CD4-positive, alpha-beta T cell treated with Interleukin-4 for 4 hours (primary cell): ENCODE measurements around the gene PSMD9.
A peak's percentile ranks its signal among the peaks of the same experiment; 100 is the strongest.
"Not testable (repeated sequence)": the region's sequence is repeated elsewhere in the genome, so short reads cannot be mapped to it uniquely, and the experiment has no call there.

Experiments used
- DNase-seq: peaks from one replicate; pipeline ENCODE4 v3.0.0-alpha.2; 2020

Gene PSMD9, protein sequence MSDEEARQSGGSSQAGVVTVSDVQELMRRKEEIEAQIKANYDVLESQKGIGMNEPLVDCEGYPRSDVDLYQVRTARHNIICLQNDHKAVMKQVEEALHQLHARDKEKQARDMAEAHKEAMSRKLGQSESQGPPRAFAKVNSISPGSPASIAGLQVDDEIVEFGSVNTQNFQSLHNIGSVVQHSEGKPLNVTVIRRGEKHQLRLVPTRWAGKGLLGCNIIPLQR

DNA sequence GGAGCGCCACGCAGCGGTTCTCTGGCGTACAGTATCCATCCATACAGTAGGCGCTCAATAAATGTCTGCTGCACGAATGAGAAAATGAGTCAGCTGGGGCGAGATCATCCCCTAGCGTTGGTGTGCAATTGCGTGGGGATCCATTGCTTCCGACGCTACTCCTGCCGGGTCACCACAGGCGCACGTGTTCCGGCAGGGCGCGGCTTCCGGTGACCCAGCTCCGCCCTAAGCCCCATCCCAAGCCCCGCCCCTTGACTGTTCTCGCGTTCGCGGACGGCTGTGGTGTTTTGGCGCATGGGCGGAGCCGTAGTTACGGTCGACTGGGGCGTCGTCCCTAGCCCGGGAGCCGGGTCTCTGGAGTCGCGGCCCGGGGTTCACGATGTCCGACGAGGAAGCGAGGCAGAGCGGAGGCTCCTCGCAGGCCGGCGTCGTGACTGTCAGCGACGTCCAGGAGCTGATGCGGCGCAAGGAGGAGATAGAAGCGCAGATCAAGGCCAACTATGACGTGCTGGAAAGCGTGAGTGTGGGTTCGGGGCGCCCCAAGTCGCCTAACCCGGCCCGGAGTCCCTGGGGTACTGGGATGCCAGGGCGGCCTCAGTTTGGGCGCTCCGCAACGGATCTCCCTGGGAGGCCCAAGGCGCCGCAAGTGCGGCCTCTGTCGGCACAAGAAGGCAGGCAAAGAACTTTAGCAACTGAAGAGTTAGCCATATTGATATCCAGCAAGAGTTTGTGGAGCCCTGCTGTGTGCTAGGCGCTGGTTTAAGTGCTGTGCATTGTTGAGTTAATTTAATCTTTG is at the start of gene PSMD9:
Gene PSMD9, plus strand, starts transcription at position 313 of the 796 bp plus-strand sequence. Its CDS starts 67 bp downstream, at position 380.
- DNase-seq, result peak; percentile 98

DNA sequence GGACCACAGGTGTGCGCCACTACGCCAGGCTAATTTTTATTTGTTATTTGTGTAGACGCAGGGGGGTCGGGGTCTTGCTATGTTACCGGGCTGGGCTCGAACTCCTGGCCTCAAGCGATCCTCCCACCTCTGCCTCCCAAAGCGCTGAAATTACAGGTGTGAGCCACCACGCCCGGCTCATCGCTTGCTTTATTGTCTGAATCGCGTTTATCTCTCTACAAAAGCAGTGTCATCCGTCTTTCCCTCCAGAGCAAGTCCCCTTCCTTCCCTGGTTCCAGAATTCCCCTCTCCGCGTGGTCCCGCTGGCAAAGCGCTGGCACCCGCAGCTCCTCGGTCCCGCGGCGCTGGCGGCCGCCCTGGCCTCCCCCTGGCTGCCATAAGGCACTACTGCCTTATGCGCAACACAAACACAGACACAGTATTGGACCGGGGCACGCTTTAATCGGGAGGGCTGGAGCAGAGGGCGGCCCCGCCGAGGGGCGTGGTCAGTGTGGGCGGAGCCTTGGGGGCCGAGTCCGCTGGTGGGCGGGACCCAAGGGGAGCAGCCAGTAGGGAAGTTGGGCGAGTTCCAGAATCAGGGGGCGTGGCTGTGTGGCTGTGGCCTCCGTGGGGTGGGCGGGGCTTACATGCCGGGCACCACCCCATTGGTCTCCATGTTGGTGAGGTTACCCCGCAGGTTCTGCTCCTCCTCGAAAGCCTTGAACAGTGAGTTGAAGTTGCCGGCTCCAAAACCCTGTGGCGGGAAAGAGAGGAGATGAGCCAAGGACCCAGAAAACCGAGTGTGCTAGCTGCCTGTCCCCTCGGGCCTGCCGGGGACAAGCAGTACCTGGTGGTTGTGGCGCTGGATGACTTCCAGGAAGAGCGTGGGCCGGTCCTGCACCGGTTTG is 49.2 kb upstream of the PSMD9 start:
- DNase-seq, result peak; percentile 98

GRCh38 chr12:121839993-121840761 is 48.4 kb upstream of the PSMD9 start:
- DNase-seq, result no peak

GRCh38 chr12:121843236-121843982 is 45.2 kb upstream of the PSMD9 start:
- DNase-seq, result no peak

GRCh38 chr12:121845701-121846100 is 42.9 kb upstream of the PSMD9 start:
- DNase-seq, result no peak

GRCh38 chr12:121849211-121849610 is 39.4 kb upstream of the PSMD9 start:
- no peak for DNase-seq

DNA sequence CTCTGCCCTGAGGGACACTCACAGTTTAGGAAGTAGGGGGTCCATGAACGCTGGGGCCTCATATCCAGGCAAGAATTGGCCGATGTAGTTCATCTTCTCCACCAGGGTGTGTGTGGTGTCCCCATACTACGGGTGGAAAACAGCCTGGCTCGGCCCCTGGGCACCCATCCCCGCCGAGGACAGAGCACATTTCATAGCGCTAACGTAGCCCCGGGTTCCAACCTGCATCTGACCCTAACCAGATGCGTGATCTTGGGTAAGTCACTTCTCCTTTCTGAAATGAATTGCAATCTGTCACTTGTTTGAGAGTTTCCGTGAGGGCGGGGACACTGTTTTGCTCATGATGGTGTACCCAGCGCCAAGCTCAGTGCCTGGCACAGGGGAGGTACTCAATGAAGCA is 38.9 kb upstream of the PSMD9 start:
- no peak for DNase-seq

GRCh38 chr12:121852392-121852791 is 36.2 kb upstream of the PSMD9 start:
- DNase-seq, result not testable (repeated sequence)

DNA sequence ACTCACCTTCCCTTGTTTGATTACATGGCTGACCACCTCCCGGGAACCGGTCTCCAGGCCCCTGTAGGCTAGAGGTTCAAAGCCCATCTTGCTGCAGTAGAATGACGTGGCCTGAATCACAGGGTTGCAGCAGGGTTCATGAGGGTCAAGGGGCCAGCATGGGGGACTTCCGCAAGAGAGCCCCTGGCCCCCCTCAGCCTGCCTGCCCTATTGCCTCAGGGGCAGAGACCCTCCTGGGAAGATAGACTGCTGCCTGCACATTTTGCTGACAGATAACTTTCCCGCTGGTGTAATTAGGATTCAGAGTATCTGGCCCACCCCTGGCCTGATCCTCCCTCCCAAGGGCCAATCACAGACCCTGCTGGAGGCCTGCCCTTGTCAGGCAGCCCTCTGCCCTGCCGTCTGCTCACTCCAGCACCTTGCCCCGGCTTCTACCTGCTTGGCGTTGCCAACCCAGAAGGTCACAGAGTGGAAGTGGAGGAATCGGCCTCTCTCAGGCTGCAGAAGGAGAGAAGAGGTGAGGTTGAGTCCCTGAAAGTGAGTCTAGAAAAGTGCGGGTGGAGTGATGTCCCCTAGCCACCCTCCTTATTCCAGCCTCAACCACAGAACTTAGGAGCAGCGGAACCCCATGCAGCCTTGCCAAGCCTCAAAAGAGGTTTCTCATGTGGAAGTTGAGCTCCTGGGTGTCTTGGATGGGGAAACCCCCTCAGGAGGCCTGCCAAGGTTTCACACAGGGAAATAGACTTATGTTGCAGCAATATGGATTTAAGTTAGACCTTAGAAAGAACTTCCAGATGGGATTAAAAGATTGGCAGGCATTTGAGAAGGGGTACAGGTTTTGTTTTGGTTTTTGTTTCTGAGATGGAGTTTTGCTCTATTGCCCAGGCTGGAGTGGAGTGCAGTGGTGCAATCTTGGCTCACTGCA is 31.0 kb upstream of the PSMD9 start:
- DNase-seq, result no peak

- DNase-seq, result no peak
Observed at GRCh38 chr12:121858318-121858661, 30.3 kb upstream of the PSMD9 start.

DNA sequence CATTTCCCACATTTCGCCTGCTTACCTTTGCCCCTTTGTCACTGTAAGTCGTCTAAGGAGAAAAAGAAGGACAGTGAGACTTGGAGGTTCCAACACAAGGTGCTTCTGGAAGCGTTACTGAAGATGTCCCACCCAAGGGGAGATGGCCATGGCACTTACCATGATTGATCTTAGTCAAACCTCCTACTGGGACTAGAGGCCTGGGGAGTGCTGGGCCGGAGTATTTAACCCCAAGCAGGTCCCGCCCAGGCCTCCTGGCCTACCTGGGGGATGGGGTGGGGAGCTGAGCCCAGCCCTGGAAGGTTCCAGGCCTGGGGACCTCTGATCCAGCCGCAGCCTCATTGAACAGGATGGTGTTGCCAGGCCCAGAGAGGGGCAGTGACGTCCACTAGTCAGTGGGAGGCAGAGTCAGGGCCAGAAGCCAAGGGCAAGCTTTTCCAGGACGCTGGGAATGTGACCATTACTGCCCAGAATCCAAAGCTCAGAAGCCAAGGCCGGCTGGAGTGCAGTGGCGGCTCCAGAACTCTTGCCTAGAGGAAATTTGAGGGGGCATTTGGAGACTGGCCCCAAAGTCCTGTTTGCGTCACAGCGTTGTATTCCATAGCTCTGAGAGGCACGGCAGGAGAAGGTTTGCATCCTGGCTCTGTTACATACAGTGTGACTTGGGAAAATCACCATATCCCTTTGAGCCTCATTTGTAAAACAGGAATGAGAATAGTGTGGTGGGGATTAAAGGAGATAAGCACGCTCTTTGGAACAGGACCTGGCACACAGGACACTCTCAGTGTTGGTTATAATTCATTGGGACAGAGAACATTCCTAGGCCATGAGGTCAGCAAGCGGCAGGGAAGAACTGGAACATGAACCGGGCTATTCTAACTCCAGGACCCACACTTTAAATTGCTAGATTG is 29.7 kb upstream of the PSMD9 start, which contains the start of gene HPD:
Gene HPD, minus strand, starts transcription at position 198 of the 911 bp plus-strand sequence. Its CDS starts 36 bp downstream, at position 162.
- DNase-seq, result no peak

DNA sequence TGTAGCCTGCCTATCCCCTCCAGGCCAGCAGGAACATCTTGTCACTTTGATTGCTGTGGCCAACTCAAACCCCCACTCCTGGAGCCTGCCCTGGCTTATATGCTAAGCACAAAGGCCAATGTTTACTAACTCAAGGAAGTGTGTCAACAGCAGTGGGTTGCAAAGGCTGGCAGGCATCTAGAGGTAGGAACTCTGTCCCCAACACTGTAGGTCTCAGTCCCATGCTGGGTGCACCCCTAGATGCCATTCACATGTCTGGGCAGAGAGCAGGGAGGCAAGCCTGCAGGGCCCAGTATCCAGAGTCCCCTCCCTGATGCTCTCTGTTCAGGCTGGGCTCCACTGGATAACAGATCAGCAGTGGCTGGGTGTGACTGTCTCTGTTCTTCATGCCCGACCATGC is 28.3 kb upstream of the PSMD9 start:
- no peak for DNase-seq

GRCh38 chr12:121860699-121861098 is 27.9 kb upstream of the PSMD9 start:
- not testable (repeated sequence) for DNase-seq

GRCh38 chr12:121861636-121862254 is 26.8 kb upstream of the PSMD9 start:
- no peak for DNase-seq

DNA sequence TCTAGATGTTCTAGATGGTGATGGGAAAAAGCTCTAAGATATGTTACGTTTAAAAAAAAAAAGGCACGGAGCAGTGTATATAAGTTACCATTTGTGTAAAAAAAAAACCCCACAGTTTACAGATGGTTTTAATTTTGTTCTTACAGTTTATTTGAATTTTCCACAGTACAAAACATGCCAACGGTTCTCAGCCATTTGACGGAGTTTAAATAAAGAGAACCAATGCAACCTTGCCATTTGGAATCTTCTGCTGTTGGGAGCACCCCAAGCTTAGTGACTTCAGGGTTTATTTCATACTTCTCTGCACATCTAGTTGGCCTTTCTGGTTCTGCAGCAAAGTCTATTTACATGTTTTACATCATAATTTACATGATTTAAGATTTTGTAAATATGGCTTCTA is 22.3 kb upstream of the PSMD9 start:
- no peak for DNase-seq

- not testable (repeated sequence) for DNase-seq
Observed at GRCh38 chr12:121869229-121869628, 19.4 kb upstream of the PSMD9 start.

- no peak for DNase-seq
Observed at GRCh38 chr12:121871467-121871866, 17.1 kb upstream of the PSMD9 start.

DNA sequence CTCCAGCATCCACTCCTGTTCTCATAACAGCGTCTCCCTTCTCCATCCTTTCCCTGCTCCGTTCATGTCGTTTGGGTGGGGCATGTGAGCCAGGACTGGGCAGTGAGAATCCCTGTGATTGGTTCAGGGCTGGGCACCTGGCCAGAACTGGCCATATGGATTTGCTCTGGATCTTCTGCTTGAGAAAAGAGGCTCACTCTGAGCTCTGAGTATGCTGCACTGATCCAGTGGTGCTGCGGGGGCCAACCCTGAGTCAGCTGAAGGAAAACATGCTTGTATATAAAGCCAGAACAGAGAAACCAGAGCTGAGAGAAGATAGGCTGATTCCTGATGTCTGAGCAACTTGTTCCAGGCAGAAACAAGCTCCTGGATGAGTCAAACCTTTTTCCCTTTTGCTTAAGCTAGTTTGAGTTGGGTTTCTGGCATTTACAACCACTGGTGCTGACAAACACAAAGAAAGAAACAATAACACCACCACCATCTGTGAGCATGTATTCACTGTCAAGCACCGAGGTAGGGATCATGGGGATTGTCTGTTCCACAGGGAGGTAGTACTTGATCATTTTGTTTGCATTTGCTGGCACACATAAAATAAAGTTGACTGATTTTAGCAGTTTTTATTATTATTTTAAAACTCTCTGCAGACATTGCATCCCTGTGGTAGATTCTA is 15.9 kb upstream of the PSMD9 start:
- no peak for DNase-seq

- no peak for DNase-seq
Observed at GRCh38 chr12:121873216-121873569, 15.4 kb upstream of the PSMD9 start.
